ENCODE results near the gene DOCK4.

DOCK4 gene

DNA sequence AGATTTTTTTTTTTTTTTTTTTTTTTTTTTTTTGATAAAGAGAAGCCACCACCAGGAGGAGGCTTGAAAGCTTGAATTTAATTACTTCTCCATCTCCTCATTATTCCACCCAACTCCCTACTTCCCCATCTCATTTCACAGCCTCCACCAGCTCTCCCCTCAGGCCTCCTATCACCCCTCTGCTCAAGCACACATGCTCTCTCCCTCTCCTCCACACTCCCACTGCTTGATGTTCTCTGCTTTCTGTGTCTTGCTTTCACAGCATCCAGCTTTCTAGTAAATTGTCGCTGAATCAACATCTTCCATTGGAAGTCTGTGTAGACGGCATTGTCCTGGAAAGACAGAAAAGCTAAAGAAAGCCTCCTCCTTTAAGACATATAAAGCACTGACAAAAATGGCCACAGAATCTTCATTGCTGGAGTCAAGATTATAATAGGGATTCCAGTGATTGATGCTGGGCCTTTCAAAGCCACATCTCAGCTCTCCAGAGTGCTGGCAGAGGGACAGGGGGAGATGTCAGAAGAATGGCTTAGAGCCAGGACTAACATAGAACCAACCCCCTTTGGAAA, 58.3 kb downstream of the DOCK4 start:
- H3K27ac ChIP-seq (ENCODE audit: low read depth, low read length): no peak overlapping the region
- no CpG with 5 or more reads among the region's 2 CpGs for WGBS (ENCODE audit: extremely low coverage, insufficient coverage, low lambda C conversion rate)
- H4K5ac ChIP-seq (ENCODE audit: low read length): no peak overlapping the region
- no peak overlapping the region for H3K23ac ChIP-seq (ENCODE audit: low read length)
- H3K56ac ChIP-seq (ENCODE audit: low read length): no peak overlapping the region
- H3K27me3 ChIP-seq (ENCODE audit: insufficient read depth, low read length, poor library complexity): no peaks in the 10 kb centered on the region
- no peak overlapping the region for H2BK120ac ChIP-seq (ENCODE audit: low read depth, low read length)
- peaks cover 19% of the 10 kb centered on the region for H3K79me1 ChIP-seq (ENCODE audit: low read length)
- H3K4ac ChIP-seq (ENCODE audit: low read depth, low read length): no peak overlapping the region
- no peaks in the 10 kb centered on the region for H3K36me3 ChIP-seq (ENCODE audit: control insufficient read depth, insufficient read depth, low read length)
- H2BK15ac ChIP-seq (replicated peaks; ENCODE audit: low read depth): no peak overlapping the region
- peaks cover 37% of the 10 kb centered on the region for H3K79me2 ChIP-seq (ENCODE audit: control insufficient read depth, insufficient read depth, low read length)
- H3K4me2 ChIP-seq (ENCODE audit: low read length): no peak overlapping the region
- no peak overlapping the region for H4K8ac ChIP-seq (ENCODE audit: low read depth, low read length)
- no peak overlapping the region for H2BK5ac ChIP-seq (ENCODE audit: low read length)
- no peak overlapping the region for H3K9ac ChIP-seq (ENCODE audit: low read length)
- no peak overlapping the region for H3K4me3 ChIP-seq (ENCODE audit: low read length)
- H3K4me1 ChIP-seq (ENCODE audit: control insufficient read depth, low read depth, low read length): peaks cover 9% of the 10 kb centered on the region
- H2AK5ac ChIP-seq (ENCODE audit: low read length): no peak overlapping the region
- no peak overlapping the region for H3K18ac ChIP-seq (ENCODE audit: low read length)
- peak; percentile 29 for DNase-seq

DNA sequence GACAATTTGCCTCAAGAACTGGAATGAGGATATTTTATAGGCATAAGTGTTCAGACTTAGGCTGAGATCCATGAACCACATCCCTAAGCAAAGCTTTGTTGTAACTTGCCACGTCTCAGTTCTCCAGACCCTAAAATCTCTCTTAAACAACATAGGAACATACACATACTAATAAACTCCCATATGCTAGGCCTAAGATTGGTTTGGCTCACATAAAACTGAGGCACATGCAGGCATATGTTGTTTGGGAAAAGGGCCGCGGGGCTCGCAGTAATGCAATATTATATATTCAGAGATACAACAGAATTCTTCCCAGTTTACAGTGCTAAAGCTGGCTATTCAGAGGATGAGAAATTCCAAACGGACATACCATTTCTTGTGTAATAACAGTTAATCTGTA, 61.0 kb downstream of the DOCK4 start:
- peaks cover 3% of the 10 kb centered on the region for H3K4me1 ChIP-seq (ENCODE audit: control insufficient read depth, low read depth, low read length)
- no peak overlapping the region for H3K27ac ChIP-seq (ENCODE audit: low read depth, low read length)
- H3K23ac ChIP-seq (ENCODE audit: low read length): no peak overlapping the region
- H3K36me3 ChIP-seq (ENCODE audit: control insufficient read depth, insufficient read depth, low read length): no peaks in the 10 kb centered on the region
- H3K9ac ChIP-seq (ENCODE audit: low read length): no peak overlapping the region
- no peak overlapping the region for H2BK15ac ChIP-seq (replicated peaks; ENCODE audit: low read depth)
- no CpG with 5 or more reads among the region's 5 CpGs for WGBS (ENCODE audit: extremely low coverage, insufficient coverage, low lambda C conversion rate)
- H3K4ac ChIP-seq (ENCODE audit: low read depth, low read length): no peak overlapping the region
- H3K79me2 ChIP-seq (ENCODE audit: control insufficient read depth, insufficient read depth, low read length): peaks cover 42% of the 10 kb centered on the region
- DNase-seq: no peak
- no peak overlapping the region for H3K56ac ChIP-seq (ENCODE audit: low read length)
- no peak overlapping the region for H2AK5ac ChIP-seq (ENCODE audit: low read length)
- no peak overlapping the region for H3K4me2 ChIP-seq (ENCODE audit: low read length)
- H2BK120ac ChIP-seq (ENCODE audit: low read depth, low read length): no peak overlapping the region
- H2BK5ac ChIP-seq (ENCODE audit: low read length): no peak overlapping the region
- no peak overlapping the region for H3K18ac ChIP-seq (ENCODE audit: low read length)
- H3K27me3 ChIP-seq (ENCODE audit: insufficient read depth, low read length, poor library complexity): no peaks in the 10 kb centered on the region
- H3K4me3 ChIP-seq (ENCODE audit: low read length): no peak overlapping the region
- peaks cover 14% of the 10 kb centered on the region for H3K79me1 ChIP-seq (ENCODE audit: low read length)
- no peak overlapping the region for H4K8ac ChIP-seq (ENCODE audit: low read depth, low read length)
- no peak overlapping the region for H4K5ac ChIP-seq (ENCODE audit: low read length)

DNA sequence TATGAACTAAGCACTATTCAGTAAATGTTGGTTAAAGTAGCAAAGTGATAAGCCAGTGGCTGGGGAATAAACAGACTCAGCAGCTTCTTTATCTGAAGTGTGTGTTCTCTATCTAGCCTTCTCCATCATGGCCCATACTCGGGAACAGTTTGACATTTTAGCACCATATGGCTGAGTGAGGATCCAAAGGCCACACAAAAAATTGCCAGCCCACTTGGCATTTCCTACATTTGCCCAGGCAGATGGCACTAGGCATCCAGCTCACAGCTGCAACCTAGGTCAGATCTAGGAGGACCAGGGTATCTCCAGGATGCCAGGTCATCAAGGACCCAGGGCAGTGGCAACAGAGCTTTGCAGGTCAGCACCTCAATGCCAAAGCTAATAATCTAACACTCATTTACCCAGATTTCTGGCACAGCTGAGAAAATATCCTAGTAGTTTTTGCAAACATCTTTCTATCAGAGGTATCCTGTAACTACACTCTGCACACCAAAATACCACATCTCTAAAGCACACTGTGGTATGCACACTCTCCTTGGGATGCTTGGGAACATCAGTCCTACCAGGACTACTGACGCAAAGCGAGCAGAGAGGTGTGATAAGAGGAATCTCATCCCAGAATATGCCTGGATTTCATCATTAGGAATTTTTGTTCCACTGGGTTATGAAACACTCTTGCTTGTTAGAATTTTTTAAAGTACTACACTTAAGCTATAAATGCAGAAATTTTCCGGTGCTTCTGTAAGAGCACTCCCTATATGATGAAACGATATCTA, 61.7 kb downstream of the DOCK4 start:
- Histone ChIP-seq H3K4me2 (ENCODE audit: low read length) (no peak overlapping the region), H3K4me3 (ENCODE audit: low read length) (no peak overlapping the region), H4K5ac (ENCODE audit: low read length) (no peak overlapping the region), H3K9ac (ENCODE audit: low read length) (no peak overlapping the region), H3K27me3 (ENCODE audit: insufficient read depth, low read length, poor library complexity) (no peaks in the 10 kb centered on the region), H4K8ac (ENCODE audit: low read depth, low read length) (no peak overlapping the region), H3K79me2 (ENCODE audit: control insufficient read depth, insufficient read depth, low read length) (peaks cover 42% of the 10 kb centered on the region), H3K18ac (ENCODE audit: low read length) (no peak overlapping the region), H3K27ac (ENCODE audit: low read depth, low read length) (no peak overlapping the region), H2BK120ac (ENCODE audit: low read depth, low read length) (no peak overlapping the region), H3K23ac (ENCODE audit: low read length) (no peak overlapping the region), H3K36me3 (ENCODE audit: control insufficient read depth, insufficient read depth, low read length) (no peaks in the 10 kb centered on the region), H2BK15ac (replicated peaks; ENCODE audit: low read depth) (no peak overlapping the region), H3K56ac (ENCODE audit: low read length) (no peak overlapping the region), H3K4ac (ENCODE audit: low read depth, low read length) (no peak overlapping the region), H2BK5ac (ENCODE audit: low read length) (no peak overlapping the region), H2AK5ac (ENCODE audit: low read length) (no peak overlapping the region), H3K4me1 (ENCODE audit: control insufficient read depth, low read depth, low read length) (peaks cover 3% of the 10 kb centered on the region), H3K79me1 (ENCODE audit: low read length) (peaks cover 13% of the 10 kb centered on the region)
- WGBS (ENCODE audit: extremely low coverage, insufficient coverage, low lambda C conversion rate): no CpG with 5 or more reads among the region's 5 CpGs
- no peak for DNase-seq

DNA sequence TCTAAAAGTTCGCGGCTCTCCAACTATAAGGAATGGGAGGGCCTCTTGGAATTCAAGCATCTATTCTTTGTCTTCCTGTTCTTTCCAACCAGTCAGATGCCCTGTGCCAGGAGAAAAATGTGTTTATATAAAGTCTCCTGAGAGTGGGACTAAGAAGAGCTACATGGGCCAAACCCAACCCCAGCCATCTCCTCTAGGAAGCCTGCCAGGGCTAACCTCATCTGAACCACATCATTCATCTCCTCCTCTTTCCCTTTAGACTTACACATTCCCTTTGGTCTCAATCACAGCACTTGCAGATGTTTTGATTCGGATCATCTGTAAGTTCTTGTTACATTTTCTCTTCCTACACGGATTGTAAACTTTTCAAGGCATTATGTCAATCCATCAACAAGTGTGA, 62.6 kb downstream of the DOCK4 start:
- Histone ChIP-seq H3K18ac (ENCODE audit: low read length) (no peak overlapping the region), H4K8ac (ENCODE audit: low read depth, low read length) (no peak overlapping the region), H3K4me1 (ENCODE audit: control insufficient read depth, low read depth, low read length) (peaks cover 3% of the 10 kb centered on the region), H3K9ac (ENCODE audit: low read length) (no peak overlapping the region), H2BK5ac (ENCODE audit: low read length) (no peak overlapping the region), H3K4me2 (ENCODE audit: low read length) (no peak overlapping the region), H2AK5ac (ENCODE audit: low read length) (no peak overlapping the region), H3K79me1 (ENCODE audit: low read length) (peaks cover 11% of the 10 kb centered on the region), H3K23ac (ENCODE audit: low read length) (no peak overlapping the region), H2BK15ac (replicated peaks; ENCODE audit: low read depth) (no peak overlapping the region), H3K79me2 (ENCODE audit: control insufficient read depth, insufficient read depth, low read length) (peaks cover 42% of the 10 kb centered on the region), H2BK120ac (ENCODE audit: low read depth, low read length) (no peak overlapping the region), H3K4me3 (ENCODE audit: low read length) (no peak overlapping the region), H3K36me3 (ENCODE audit: control insufficient read depth, insufficient read depth, low read length) (no peaks in the 10 kb centered on the region), H3K27me3 (ENCODE audit: insufficient read depth, low read length, poor library complexity) (no peaks in the 10 kb centered on the region), H3K56ac (ENCODE audit: low read length) (no peak overlapping the region), H3K27ac (ENCODE audit: low read depth, low read length) (no peak overlapping the region), H3K4ac (ENCODE audit: low read depth, low read length) (no peak overlapping the region), H4K5ac (ENCODE audit: low read length) (no peak overlapping the region)
- no peak for DNase-seq
- no CpG with 5 or more reads among the region's 4 CpGs for WGBS (ENCODE audit: extremely low coverage, insufficient coverage, low lambda C conversion rate)

DNA sequence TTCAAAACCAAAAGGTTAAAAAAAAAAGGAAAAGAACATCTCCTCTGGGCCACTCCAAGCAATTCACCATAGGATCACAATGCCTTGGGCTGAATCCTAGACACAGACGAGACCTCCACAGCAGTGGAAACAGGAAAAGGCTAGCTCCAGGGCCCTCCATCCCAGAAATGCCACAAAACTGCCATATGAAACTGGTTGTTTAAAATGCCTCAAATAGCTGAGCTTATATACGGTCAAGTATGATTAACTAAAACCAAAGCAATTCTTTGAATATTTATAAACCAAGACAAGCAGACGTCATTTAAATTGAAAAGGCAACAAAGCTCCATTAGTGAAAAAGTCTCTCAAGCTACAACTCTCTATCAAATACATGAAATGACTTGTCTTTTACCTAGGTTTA, 63.1 kb downstream of the DOCK4 start:
- H3K56ac ChIP-seq (ENCODE audit: low read length): no peak overlapping the region
- no peak overlapping the region for H4K8ac ChIP-seq (ENCODE audit: low read depth, low read length)
- H4K5ac ChIP-seq (ENCODE audit: low read length): no peak overlapping the region
- H2BK15ac ChIP-seq (replicated peaks; ENCODE audit: low read depth): no peak overlapping the region
- no peak overlapping the region for H3K4me2 ChIP-seq (ENCODE audit: low read length)
- no peak overlapping the region for H3K23ac ChIP-seq (ENCODE audit: low read length)
- no peaks in the 10 kb centered on the region for H3K36me3 ChIP-seq (ENCODE audit: control insufficient read depth, insufficient read depth, low read length)
- DNase-seq: no peak
- no peak overlapping the region for H3K18ac ChIP-seq (ENCODE audit: low read length)
- peaks cover 11% of the 10 kb centered on the region for H3K79me1 ChIP-seq (ENCODE audit: low read length)
- no peak overlapping the region for H3K4me3 ChIP-seq (ENCODE audit: low read length)
- no peak overlapping the region for H3K27ac ChIP-seq (ENCODE audit: low read depth, low read length)
- no peak overlapping the region for H3K9ac ChIP-seq (ENCODE audit: low read length)
- H3K27me3 ChIP-seq (ENCODE audit: insufficient read depth, low read length, poor library complexity): no peaks in the 10 kb centered on the region
- WGBS (ENCODE audit: extremely low coverage, insufficient coverage, low lambda C conversion rate): no CpG with 5 or more reads among the region's 3 CpGs
- no peak overlapping the region for H3K4ac ChIP-seq (ENCODE audit: low read depth, low read length)
- H2BK120ac ChIP-seq (ENCODE audit: low read depth, low read length): no peak overlapping the region
- no peak overlapping the region for H2BK5ac ChIP-seq (ENCODE audit: low read length)
- peaks cover 3% of the 10 kb centered on the region for H3K4me1 ChIP-seq (ENCODE audit: control insufficient read depth, low read depth, low read length)
- peaks cover 42% of the 10 kb centered on the region for H3K79me2 ChIP-seq (ENCODE audit: control insufficient read depth, insufficient read depth, low read length)
- no peak overlapping the region for H2AK5ac ChIP-seq (ENCODE audit: low read length)
